Stimulated activated effector memory CD8-positive, alpha-beta T cell treated with anti-CD3 and anti-CD28 coated beads, Interleukin-12 subunit alpha, Interleukin-12 subunit beta, amount 100 ng/mL, for 72 hours (primary cell): ENCODE measurements around the gene NOCT.
"Not testable (repeated sequence)": the region's sequence is repeated elsewhere in the genome, so short reads cannot be mapped to it uniquely, and the experiment has no call there.

Experiments used
- ATAC-seq: fragments of 150-1000 bp; cut with Tn5 transposase; 2 replicates; pipeline ENCODE4 v1.10.0; 2021
- DNase-seq, 2 donors: peaks; one replicate each; pipeline ENCODE4 v3.0.0; 2021 to 2022; ENCODE audit warnings: low spot score in 2 of 2
- H3K27ac Mint-ChIP-seq: one replicate; pipeline ENCODE4 v1.8.0; 2022; ENCODE audit warnings: mild to moderate bottlenecking, mixed read lengths
- H3K36me3 Mint-ChIP-seq: one replicate; pipeline ENCODE4 v1.8.0; 2022; ENCODE audit warnings: mild to moderate bottlenecking, mixed read lengths
- H3K4me1 Mint-ChIP-seq: one replicate; pipeline ENCODE4 v1.8.0; 2022; ENCODE audit warnings: mixed read lengths
- H3K4me3 Mint-ChIP-seq: one replicate; pipeline ENCODE4 v1.8.0; 2022; ENCODE audit warnings: mild to moderate bottlenecking, mixed read lengths
- H3K9me3 Mint-ChIP-seq: one replicate; pipeline ENCODE4 v1.8.0; 2022; ENCODE audit warnings: mixed read lengths

NOCT gene

GRCh38 chr4:139054791-139055505, 39.4 kb downstream of the NOCT start:
- H3K4me1 Mint-ChIP-seq: peaks cover 27% of the 10 kb centered on the region
- H3K36me3 Mint-ChIP-seq: peaks cover 92% of the 10 kb centered on the region
- no peak for DNase-seq
- H3K9me3 Mint-ChIP-seq: no peaks in the 10 kb centered on the region
- peak overlapping the region; percentile 73 for H3K27ac Mint-ChIP-seq
- no peak for ATAC-seq
- H3K4me3 Mint-ChIP-seq: no peak overlapping the region

- H3K27ac Mint-ChIP-seq: peak overlapping the region; percentile 21
Observed at GRCh38 chr4:139059026-139059425, 43.4 kb downstream of the NOCT start.

DNA sequence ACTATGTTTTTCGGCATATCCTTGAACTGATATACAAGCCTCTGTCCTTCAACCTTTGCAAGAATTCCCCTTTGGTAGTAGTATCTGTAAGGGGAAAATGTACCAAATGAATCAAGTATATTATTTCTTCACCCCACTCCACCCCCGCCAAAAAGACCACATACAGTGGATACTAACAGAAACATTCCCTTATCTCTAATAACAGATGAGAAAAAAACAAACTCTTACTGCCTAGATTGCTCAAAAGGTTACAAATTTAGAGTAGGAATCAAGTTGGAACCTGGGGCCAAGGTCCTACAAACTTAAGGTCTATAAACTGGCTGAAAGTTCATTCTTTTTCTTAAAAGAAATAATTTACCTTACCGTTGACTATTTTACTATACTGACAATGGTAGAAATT, 45.0 kb downstream of the NOCT start:
- Mint-ChIP-seq H3K4me3 (no peak overlapping the region), H3K4me1 (peaks cover 13% of the 10 kb centered on the region), H3K9me3 (no peaks in the 10 kb centered on the region), H3K36me3 (peaks cover 100% of the 10 kb centered on the region), H3K27ac (peak overlapping the region; percentile 26)
- ATAC-seq (no peak), DNase-seq (no peak)

More at GRCh38 chr4:139059026-139059425, 43.4 kb downstream of the NOCT start:
- H3K9me3 Mint-ChIP-seq, ATAC-seq, DNase-seq, H3K4me3 Mint-ChIP-seq: not testable (repeated sequence)
- Mint-ChIP-seq H3K36me3 (peaks cover 98% of the 10 kb centered on the region), H3K4me1 (peaks cover 27% of the 10 kb centered on the region)

GRCh38 chr4:139076016-139076744, 60.6 kb downstream of the NOCT start:
- H3K9me3 Mint-ChIP-seq: no peaks in the 10 kb centered on the region
- peaks cover 23% of the 10 kb centered on the region for H3K4me1 Mint-ChIP-seq
- no peak overlapping the region for H3K4me3 Mint-ChIP-seq
- H3K36me3 Mint-ChIP-seq: peaks cover 48% of the 10 kb centered on the region
- no peak overlapping the region for H3K27ac Mint-ChIP-seq
- ATAC-seq: no peak
- DNase-seq: no peak

DNA sequence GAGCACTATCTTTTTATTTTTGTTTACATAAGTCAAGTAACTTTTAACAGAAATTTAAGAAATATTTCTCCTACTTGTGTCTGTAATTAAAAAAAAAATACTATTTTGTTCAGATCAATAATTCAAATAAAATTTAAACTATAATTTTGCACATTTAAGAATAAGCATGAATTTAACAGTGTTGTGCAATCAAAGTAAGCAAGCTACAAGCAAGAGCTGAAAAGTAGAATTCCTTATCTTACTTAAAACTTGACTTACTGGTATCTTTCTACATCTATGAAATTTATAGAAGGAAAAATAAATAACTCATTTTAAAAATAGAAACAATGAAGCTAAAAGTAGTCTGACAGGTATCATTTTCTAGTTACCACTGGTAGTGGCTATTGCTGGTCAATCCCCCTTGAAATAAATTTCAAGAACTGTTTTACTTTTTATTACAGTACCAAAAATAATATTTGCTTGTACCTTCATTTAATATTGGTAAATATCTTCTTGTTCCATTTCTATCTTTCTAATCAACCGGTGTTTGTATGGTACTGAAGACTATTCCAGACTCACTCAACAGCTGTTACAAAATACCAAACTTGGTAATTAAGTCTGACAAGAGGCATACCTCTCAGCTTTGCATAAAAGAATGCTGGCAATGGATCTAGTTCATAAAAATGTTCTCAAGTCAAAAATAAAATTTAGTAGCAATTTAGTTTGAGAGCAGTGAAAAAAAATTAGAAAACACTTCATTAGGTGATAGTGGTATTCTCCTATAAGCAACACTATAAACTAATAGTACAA, 62.2 kb downstream of the NOCT start:
- Mint-ChIP-seq H3K36me3 (peaks cover 47% of the 10 kb centered on the region), H3K4me3 (no peak overlapping the region), H3K27ac (no peak overlapping the region), H3K9me3 (no peaks in the 10 kb centered on the region), H3K4me1 (peaks cover 32% of the 10 kb centered on the region)
- no peak for ATAC-seq
- no peak for DNase-seq

GRCh38 chr4:139078926-139079325, 63.3 kb downstream of the NOCT start:
- H3K4me1 Mint-ChIP-seq: peaks cover 30% of the 10 kb centered on the region

DNA sequence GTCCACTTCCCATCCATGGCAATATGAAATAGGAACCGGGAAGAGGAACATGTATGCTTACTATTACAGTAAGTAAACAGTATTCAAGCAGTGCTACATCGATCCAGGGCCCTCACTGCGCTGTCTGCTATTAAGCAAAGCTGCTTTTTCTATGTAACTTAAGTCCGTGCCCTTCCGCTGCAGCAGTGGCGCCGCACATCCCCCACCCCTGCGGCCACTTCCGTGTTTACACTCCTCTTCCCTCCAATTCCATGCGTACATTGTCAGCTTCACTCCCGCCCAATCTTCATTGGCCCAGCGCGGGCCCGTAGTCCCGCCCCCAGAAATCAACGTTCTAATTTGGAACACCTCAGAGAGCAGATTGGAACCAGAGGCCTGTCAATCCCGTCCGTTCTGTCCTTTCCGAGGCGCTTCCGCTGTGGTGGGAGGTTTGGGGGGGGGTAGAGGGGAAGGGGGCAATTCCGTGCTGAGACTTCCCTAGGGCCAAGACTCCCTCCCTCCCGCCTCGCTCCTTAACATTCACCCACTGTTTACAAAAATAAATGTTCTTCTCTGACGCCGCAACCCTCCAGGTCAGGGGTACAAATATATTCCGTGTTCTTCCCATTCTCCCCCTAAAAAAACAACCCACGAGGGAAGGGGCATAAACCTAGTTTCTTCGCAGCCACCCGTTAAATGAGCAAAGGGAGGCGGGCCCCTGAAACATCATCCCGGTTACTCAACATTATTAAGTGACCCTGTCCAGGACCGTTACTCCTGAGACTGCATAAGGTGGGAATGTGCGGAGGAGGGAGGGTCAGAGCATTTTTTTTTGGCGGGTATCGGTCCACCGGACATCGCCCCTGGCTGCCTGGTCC, 67.4 kb downstream of the NOCT start:
- ATAC-seq: peak; percentile 92
- Mint-ChIP-seq H3K27ac (peak overlapping the region; percentile 100), H3K4me3 (peak overlapping the region; percentile 100), H3K4me1 (peaks cover 17% of the 10 kb centered on the region), H3K36me3 (peaks cover 49% of the 10 kb centered on the region), H3K9me3 (no peaks in the 10 kb centered on the region)
- peak; percentile 75 to 95 for DNase-seq

More at GRCh38 chr4:139078926-139079325, 63.3 kb downstream of the NOCT start:
- H3K36me3 Mint-ChIP-seq: peaks cover 49% of the 10 kb centered on the region
- no peak for ATAC-seq
- H3K4me3 Mint-ChIP-seq: no peak overlapping the region
- peak overlapping the region; percentile 52 for H3K27ac Mint-ChIP-seq
- DNase-seq: no peak
- H3K9me3 Mint-ChIP-seq: no peaks in the 10 kb centered on the region

DNA sequence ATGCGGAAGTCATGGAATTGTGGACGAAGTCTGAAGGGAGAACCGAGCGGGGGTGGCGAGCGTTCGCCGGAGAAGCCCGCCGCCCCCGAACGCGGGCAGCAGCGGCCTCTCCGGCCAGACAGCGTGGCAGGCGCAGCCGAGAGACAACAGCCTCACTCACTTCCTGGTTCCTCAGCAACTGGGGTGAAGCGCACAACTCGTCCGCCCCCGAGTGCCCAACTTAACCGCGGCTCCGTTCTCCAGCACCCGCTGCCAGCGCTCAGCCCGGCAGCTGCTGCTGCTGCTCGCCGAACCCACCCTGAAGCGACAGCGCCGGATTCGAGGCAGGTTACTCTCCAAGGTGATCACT, 68.0 kb downstream of the NOCT start:
- H3K4me3 Mint-ChIP-seq: peak overlapping the region; percentile 100
- DNase-seq (peak; percentile 46 to 86), ATAC-seq (peak; percentile 68)
- peak overlapping the region; percentile 100 for H3K27ac Mint-ChIP-seq
- no peaks in the 10 kb centered on the region for H3K9me3 Mint-ChIP-seq
- H3K4me1 Mint-ChIP-seq: peaks cover 17% of the 10 kb centered on the region
- peaks cover 49% of the 10 kb centered on the region for H3K36me3 Mint-ChIP-seq

DNA sequence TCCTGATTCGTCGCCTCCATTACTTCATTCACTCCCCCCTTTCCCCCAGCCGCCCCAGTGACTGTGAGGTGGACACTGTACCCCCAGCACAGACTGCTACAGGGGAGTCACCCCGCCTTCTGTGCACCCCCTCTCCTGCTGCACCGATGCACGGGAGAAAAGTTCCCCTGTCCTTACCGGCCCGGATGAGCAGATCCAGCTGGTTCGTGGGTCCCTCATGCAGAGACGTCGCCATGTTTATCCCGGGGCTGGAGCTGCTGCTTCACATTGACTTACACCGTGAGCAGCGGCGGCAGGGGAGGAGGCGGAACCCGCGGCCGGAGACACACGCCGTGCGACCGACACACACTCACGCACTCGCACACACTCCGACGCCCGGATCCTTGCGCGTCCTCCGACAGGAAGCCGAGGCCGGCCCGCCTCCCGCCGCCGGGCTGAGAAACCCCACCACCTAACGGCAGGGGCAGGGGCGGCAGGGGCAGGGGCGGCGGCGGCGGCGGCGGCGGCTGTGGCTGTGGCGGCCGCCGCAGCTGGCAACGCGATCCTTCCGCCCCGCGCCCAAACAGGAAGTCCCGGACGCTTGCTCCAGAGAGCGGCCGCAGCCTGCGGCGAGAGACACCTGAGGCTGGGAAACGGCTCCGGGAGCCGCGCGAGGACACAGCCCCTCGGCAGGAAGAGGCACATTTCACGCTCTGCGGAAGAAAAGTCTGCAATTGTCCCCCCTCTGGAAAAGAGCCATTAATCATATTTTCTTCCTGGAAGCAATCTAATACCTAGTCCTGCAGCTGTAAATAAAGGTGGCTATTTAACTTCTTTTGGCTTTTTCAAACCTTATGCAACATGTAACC, 68.6 kb downstream of the NOCT start:
- peaks cover 16% of the 10 kb centered on the region for H3K4me1 Mint-ChIP-seq
- H3K36me3 Mint-ChIP-seq: peaks cover 49% of the 10 kb centered on the region
- peak in 1 of 2 donors; percentile 59 for DNase-seq
- no peaks in the 10 kb centered on the region for H3K9me3 Mint-ChIP-seq
- H3K4me3 Mint-ChIP-seq: peak overlapping the region; percentile 100
- H3K27ac Mint-ChIP-seq: peak overlapping the region; percentile 100
- ATAC-seq: peak; percentile 68

GRCh38 chr4:139084804-139085093, 69.2 kb downstream of the NOCT start:
- ATAC-seq: no peak

GRCh38 chr4:139085141-139085540, 69.6 kb downstream of the NOCT start:
- H3K4me1 Mint-ChIP-seq: peaks cover 12% of the 10 kb centered on the region

More at GRCh38 chr4:139084804-139085093, 69.2 kb downstream of the NOCT start:
- peaks cover 45% of the 10 kb centered on the region for H3K36me3 Mint-ChIP-seq
- H3K9me3 Mint-ChIP-seq: no peaks in the 10 kb centered on the region
- H3K4me3 Mint-ChIP-seq: peak overlapping the region; percentile 100
- peaks cover 12% of the 10 kb centered on the region for H3K4me1 Mint-ChIP-seq
- peak overlapping the region; percentile 100 for H3K27ac Mint-ChIP-seq
- DNase-seq: no peak

GRCh38 chr4:139092271-139092670, 76.7 kb downstream of the NOCT start:
- no peaks in the 10 kb centered on the region for H3K36me3 Mint-ChIP-seq
- H3K9me3 Mint-ChIP-seq: no peaks in the 10 kb centered on the region
- no peak overlapping the region for H3K27ac Mint-ChIP-seq
- H3K4me3 Mint-ChIP-seq: no peak overlapping the region
- DNase-seq (no peak), ATAC-seq (no peak)
- no peaks in the 10 kb centered on the region for H3K4me1 Mint-ChIP-seq

More at GRCh38 chr4:139085141-139085540, 69.6 kb downstream of the NOCT start:
- H3K36me3 Mint-ChIP-seq: peaks cover 42% of the 10 kb centered on the region
- ATAC-seq (no peak), DNase-seq (no peak)
- H3K9me3 Mint-ChIP-seq: no peaks in the 10 kb centered on the region
- H3K27ac Mint-ChIP-seq: peak overlapping the region; percentile 100
- peak overlapping the region; percentile 100 for H3K4me3 Mint-ChIP-seq
